ENCODE data around the gene NOCT. TPM values are rescaled to one million over a fixed set of nuclear protein-coding genes. Genes with fewer than 3 reads are reported as not detected.
"Not testable (repeated sequence)": the region's sequence is repeated elsewhere in the genome, so short reads cannot be mapped to it uniquely, and the experiment has no call there.

NOCT gene, protein sequence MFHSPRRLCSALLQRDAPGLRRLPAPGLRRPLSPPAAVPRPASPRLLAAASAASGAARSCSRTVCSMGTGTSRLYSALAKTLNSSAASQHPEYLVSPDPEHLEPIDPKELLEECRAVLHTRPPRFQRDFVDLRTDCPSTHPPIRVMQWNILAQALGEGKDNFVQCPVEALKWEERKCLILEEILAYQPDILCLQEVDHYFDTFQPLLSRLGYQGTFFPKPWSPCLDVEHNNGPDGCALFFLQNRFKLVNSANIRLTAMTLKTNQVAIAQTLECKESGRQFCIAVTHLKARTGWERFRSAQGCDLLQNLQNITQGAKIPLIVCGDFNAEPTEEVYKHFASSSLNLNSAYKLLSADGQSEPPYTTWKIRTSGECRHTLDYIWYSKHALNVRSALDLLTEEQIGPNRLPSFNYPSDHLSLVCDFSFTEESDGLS
- 3.7 TPM for polyA plus RNA-seq (ENCODE audit: insufficient read length)

- peak; percentile 56 for DNase-seq (ENCODE audit: low read depth)
Measured at GRCh38 chr4:139015269-139015947, at the start of gene NOCT. Gene NOCT, plus strand, starts transcription at chr4:139015781. Its CDS starts 201 bp downstream, at chr4:139015982.

- DNase-seq (ENCODE audit: low read depth), result no peak
Measured at GRCh38 chr4:138967313-138967712, 48.3 kb upstream of the NOCT start.

DNA sequence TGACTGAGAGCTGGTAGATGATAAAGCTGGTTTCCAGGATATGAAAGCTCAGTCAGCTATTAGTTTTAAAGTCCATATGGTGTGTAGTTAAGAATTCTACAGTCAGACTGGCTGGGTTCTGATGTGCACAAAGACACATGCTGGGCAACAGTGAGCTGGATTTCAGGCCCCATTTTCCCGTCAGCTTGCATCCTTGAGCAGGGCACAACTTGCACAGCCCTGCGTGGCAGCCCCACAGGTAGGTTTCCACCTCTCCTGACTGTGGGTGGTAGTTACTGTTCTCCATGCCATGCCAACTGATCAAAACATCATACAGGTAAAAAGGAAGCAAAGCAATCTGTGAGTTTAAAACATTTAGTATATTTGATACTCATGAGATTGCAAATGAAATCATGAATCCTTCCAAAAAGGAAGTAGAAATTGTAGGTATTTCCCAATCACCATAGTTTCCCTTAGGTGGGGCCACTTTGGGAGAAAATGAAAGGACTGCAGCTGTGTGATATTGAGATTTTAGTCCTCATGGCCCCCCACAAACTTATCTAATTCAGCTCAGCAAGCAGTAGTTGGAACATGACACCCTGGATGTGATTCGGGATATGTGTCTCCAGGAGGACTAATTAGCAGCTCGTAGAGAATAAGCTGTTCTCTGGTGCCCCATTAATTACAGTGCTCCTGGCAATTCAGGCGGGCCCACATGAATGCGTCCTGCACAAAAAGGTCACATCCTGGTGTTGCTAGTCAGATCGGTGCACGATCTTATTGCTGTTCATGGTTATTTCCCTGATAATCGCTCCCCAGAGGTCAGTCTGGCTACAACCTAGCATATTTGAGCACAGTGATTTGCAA, 42.4 kb upstream of the NOCT start:
- DNase-seq (ENCODE audit: low read depth), result no peak

GRCh38 chr4:138975225-138975624, 40.4 kb upstream of the NOCT start:
- no peak for DNase-seq (ENCODE audit: low read depth)

GRCh38 chr4:138976526-138976925, 39.1 kb upstream of the NOCT start:
- DNase-seq (ENCODE audit: low read depth), result no peak

- DNase-seq (ENCODE audit: low read depth), result no peak
Measured at GRCh38 chr4:138977524-138977923, 38.1 kb upstream of the NOCT start.

DNA sequence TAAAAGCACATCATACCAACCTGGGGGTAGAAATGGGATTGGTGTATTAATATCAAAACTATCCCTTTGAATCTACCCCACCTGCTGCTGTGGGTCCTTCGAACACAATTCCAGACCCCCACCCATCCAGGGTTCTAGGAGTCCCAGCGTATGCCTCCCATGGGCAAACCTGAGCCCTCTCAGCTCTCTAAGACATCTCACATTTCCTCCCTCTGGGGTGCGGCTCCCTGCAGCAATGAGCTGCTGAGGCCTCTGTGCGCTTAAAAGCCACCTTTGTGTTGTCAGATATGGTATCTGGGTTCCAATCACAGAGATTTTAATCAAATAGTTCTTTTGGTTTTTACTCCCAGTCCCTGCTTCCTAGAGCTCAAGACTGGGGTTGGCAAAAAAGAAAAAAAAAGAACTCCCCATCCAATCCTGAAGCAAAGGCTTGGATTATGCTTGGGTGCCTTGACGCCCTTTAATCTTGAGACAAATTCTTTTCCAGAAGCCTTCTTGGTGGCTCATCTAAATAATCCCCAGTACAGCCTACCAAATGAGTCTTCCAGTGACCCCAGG, 37.5 kb upstream of the NOCT start:
- DNase-seq (ENCODE audit: low read depth), result no peak

GRCh38 chr4:138978600-138978999, 37.0 kb upstream of the NOCT start:
- no peak for DNase-seq (ENCODE audit: low read depth)

GRCh38 chr4:138979742-138980141, 35.8 kb upstream of the NOCT start:
- DNase-seq (ENCODE audit: low read depth), result no peak

GRCh38 chr4:138981930-138982390, 33.6 kb upstream of the NOCT start:
- peak; percentile 51 for DNase-seq (ENCODE audit: low read depth)

DNA sequence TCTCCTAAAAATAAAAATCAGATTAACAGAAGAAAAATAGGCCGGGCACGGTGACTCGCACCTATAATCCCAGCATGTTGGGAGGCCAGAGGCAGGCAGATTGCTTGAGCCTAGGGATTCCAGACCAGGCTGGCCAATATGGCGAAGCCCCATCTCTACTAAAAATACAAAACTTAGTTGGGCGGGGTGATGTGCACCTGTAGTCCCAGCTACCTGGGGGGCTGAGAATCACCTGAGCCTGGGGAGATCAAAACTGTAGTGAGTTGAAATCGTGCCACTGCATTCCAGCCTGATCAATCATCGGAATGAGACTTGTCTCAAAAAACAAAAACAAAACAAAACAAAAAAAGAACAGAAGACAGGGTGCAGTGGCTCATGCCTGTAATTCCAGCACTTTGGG, 32.8 kb upstream of the NOCT start:
- DNase-seq (ENCODE audit: low read depth), result no peak

- no peak for DNase-seq (ENCODE audit: low read depth)
Measured at GRCh38 chr4:138983690-138984089, 31.9 kb upstream of the NOCT start.

DNA sequence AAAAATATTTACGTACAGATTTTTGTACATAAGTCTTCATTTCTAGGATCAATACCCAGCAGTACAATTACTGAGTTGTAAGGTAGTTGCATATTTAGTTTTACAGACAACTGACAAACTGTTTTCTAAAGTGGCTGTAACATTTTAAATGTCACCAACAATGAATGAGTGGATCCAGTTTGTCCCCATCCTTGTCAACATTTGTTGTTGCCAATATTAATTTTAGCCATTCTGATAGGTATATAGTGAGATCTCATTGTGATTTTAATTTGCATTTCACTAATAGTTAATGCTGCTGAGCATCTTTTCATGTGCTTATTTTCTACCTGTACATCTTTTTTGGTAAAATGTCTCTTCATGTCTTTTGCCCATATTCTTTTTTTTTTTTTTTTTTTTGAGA, 30.9 kb upstream of the NOCT start:
- DNase-seq (ENCODE audit: low read depth), result no peak

DNA sequence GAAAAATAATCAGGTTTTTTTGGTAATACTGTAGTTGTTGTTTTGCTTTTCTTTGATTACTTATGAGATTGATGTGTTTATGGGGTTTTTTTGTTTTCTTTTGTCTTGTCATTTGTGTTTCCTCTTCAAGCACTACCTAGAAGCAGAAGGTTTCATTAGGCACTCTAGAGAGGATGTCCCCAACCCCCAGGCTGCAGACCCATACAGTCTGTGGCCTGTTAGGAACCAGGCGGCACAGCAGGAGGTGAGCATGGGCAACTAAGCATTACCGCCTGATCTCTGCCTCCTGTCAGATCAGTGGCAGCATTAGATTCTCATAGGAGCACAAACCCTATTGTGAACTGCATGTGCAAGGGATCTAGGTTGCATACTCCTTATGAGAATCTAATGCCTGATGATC, 22.9 kb upstream of the NOCT start:
- DNase-seq (ENCODE audit: low read depth), result no peak

DNA sequence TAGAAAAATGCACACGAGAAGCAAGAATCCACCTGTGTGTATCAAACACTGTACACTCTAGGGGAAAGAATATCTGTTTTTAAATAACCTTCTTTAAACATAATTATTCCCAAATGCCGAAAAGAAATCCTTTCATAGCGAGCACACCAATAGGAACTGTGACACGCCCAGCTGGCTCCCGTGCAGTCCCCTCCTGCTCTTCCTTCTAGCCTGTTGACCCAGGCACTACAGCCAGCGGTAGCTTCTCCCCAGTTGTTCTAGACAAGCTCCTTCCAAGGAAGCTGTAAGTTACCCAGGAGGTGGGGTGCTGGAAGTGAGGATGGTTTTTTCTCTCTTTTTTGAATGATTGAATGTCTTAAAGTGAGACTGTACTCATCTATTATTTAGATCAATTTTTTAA, 19.5 kb upstream of the NOCT start:
- no peak for DNase-seq (ENCODE audit: low read depth)

DNA sequence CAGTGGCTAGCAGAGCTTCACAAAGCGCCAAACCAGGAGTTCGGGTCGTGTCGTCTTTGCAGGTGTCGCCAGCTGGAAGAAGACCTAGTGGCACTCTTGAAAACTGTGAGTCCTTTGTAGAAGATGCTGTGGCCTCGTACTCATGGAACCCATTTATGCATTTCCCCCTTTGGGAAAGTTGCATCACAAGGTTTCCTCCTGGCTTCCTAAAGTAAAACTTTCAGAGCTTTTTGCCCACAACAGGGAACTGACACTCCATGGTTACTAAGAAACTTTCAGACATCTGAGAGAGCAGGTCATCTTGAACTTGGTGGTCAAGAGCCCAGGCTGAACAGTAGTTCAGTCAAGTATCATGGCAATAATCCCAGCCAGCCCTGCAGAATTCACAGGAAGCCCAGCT, 15.9 kb upstream of the NOCT start:
- no peak for DNase-seq (ENCODE audit: low read depth)

DNA sequence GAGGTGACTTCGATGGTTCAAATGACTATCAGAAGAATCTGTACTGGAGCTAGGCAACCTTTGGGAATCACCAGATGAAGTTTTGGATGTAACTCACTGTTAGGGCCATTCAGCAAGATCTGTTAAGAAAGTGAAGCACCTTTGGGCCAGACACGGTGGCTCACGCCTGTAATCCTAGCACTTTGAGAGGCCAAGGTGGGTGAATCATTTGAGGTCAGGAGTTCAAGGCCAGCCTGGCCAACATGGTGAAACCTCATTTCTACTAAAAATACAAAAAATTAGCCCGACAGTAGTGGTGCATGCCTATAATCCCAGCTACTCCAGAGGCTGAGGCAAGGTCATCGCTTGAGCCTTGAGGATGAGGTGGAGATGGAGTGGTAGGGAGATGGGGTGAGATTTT, 15.4 kb upstream of the NOCT start:
- DNase-seq (ENCODE audit: low read depth), result not testable (repeated sequence)

DNA sequence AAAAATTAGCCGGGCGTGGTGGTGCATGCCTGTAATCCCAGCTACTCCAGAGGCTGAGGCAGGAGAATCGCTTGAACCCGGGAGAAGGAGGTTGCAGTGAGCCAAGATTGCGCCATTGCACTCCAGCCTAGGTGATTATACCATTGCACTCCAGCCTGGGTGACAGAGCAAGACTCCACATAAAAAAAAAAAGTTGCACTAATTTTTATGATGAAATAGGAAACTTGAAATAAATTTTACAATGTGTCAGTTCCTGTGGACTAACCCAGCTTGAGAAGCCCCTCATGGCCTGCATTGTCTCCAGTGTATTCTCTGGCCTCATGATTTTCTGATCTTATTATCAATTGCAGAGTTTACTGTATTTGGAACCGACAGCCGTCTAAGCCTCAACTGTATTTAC, 14.2 kb upstream of the NOCT start:
- not testable (repeated sequence) for DNase-seq (ENCODE audit: low read depth)

GRCh38 chr4:139003668-139004067, 11.9 kb upstream of the NOCT start:
- DNase-seq (ENCODE audit: low read depth), result not testable (repeated sequence)

GRCh38 chr4:139005774-139006173, 9.8 kb upstream of the NOCT start:
- DNase-seq (ENCODE audit: low read depth), result no peak

GRCh38 chr4:139007640-139008039, 7.9 kb upstream of the NOCT start:
- DNase-seq (ENCODE audit: low read depth), result no peak

DNA sequence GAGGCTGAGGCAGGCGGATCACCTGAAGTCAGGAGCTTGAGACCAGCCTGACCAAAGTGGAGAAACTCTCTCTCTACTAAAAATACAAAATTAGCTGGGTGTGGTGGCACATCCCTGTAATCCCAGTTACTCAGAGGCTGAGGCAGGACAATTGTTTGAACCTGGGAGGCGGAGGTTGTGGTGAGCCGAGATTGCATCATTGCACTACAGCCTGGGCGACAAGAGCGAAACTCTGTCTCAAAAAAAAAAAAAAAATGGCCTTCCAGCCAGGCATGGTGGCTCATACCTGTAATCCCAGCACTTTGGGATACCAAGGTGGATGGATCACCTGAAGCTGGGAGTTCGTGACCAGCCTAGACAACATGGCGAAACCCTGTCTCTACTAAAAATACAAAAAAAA, 7.3 kb upstream of the NOCT start:
- not testable (repeated sequence) for DNase-seq (ENCODE audit: low read depth)
